Ectodermal cell (in vitro differentiated cells): ENCODE results near the gene SMIM41.

ENCODE experiments used
- H3K27ac ChIP-seq: 2 replicates; pipeline ENCODE4 v1.7.0; 2013; ENCODE audit warnings: mild to moderate bottlenecking, low read depth, low read length; ENCODE audit not compliant: insufficient read depth, poor library complexity, severe bottlenecking
- H3K27me3 ChIP-seq: 2 replicates; pipeline ENCODE4 v1.7.0; 2013; ENCODE audit warnings: mild to moderate bottlenecking, low read length; ENCODE audit not compliant: insufficient read depth, control insufficient read depth, poor library complexity, severe bottlenecking
- H3K36me3 ChIP-seq: one replicate; pipeline ENCODE4 v1.7.0; 2013; ENCODE audit warnings: low read length; ENCODE audit not compliant: control insufficient read depth, insufficient read depth
- H3K4me1 ChIP-seq: one replicate; pipeline ENCODE4 v1.7.0; 2013; ENCODE audit warnings: low read length; ENCODE audit not compliant: control insufficient read depth, insufficient read depth
- H3K4me3 ChIP-seq: 2 replicates; pipeline ENCODE4 v1.7.0; 2013; ENCODE audit warnings: low read depth, low read length, control low read depth; ENCODE audit not compliant: insufficient read depth
- H3K9me3 ChIP-seq: 2 replicates; pipeline ENCODE4 v1.7.0; 2013; ENCODE audit warnings: mild to moderate bottlenecking, low read length, moderate library complexity; ENCODE audit not compliant: control insufficient read depth
- WGBS, 2 experiments: methylation state at CpG; one replicate each; pipeline ENCODE4 v1.1.7; 2013; ENCODE audit warnings: missing lambda C conversion rate in 2 of 2; 5-methylcytosine and 5-hydroxymethylcytosine counted together

The SMIM41 gene

GRCh38 chr12:52086944-52087835 lies 7.7 kb downstream of the SMIM41 start:
- Histone ChIP-seq H3K9me3 (no peaks in the 10 kb centered on the region), H3K27ac (no peak overlapping the region), H3K4me3 (no peak overlapping the region), H3K36me3 (no peaks in the 10 kb centered on the region), H3K4me1 (peaks cover 5% of the 10 kb centered on the region), H3K27me3 (no peaks in the 10 kb centered on the region)
- 88 to 90% methylated on average over 22 of the region's 22 CpGs for WGBS, 2 experiments

DNA sequence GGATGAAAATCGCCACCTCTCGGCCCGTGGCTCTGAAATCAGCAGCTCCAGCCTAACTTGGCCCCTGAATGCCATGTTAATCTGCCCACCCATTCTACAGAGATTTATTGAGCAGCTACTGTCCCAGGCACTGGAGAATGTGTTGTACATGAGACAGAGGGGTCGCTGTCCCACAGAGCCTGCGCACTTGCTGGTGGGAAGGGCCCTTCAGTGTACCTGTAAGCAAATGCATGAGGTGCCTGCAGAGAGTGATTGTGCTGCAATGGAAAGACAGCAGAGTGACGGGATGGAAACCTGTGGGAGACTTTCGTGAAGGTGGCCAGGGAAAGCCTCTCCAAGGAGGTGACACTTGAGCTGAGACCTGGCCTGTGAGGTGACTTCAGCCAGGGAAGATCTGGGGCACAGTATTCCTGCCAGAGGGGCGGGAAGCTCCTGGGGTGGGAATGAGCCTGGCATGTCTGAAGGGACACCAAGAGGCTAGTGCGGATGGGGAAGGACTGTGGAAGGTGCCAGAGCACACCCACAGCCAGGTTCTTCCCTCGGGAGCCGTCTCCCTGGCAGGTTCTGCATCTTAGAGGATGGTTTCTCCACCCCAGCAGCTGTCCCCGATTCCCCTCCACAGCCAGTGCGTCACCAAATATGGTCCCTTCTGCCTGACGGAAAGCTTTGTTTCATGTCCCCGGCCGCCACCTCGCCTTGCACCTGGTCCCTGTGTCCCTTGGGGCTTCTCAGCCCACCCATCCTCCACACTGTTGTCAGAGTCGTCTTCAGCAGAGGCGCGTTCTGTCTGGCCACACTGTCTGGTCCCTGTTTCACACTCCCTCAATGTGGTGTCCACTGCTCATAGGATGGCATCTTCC lies 8.7 kb downstream of the SMIM41 start:
- H3K9me3 ChIP-seq: no peaks in the 10 kb centered on the region
- no peaks in the 10 kb centered on the region for H3K27me3 ChIP-seq
- no peak overlapping the region for H3K4me3 ChIP-seq
- 88 to 89% methylated on average over 20 of the region's 20 CpGs for WGBS, 2 experiments
- H3K4me1 ChIP-seq: no peaks in the 10 kb centered on the region
- no peak overlapping the region for H3K27ac ChIP-seq
- H3K36me3 ChIP-seq: no peaks in the 10 kb centered on the region

GRCh38 chr12:52089491-52089890 lies 10.0 kb downstream of the SMIM41 start:
- Histone ChIP-seq H3K27ac (no peak overlapping the region), H3K9me3 (no peaks in the 10 kb centered on the region), H3K36me3 (no peaks in the 10 kb centered on the region), H3K4me1 (no peaks in the 10 kb centered on the region), H3K4me3 (no peak overlapping the region), H3K27me3 (no peaks in the 10 kb centered on the region)
- WGBS, 2 experiments: 92 to 93% methylated on average over 11 of the region's 11 CpGs

- Histone ChIP-seq H3K4me1 (no peaks in the 10 kb centered on the region), H3K9me3 (no peaks in the 10 kb centered on the region), H3K27me3 (no peaks in the 10 kb centered on the region), H3K36me3 (no peaks in the 10 kb centered on the region), H3K27ac (no peak overlapping the region), H3K4me3 (no peak overlapping the region)
- WGBS, 2 experiments: 89 to 91% methylated on average over 10 of the region's 10 CpGs
These were observed 10.8 kb downstream of the SMIM41 start for GRCh38 chr12:52090291-52090690.

GRCh38 chr12:52091061-52091460 lies 11.6 kb downstream of the SMIM41 start:
- WGBS, 2 experiments: 20 to 29% methylated on average over 3 of the region's 3 CpGs
- H3K9me3 ChIP-seq: no peaks in the 10 kb centered on the region
- no peak overlapping the region for H3K27ac ChIP-seq
- no peaks in the 10 kb centered on the region for H3K4me1 ChIP-seq
- no peak overlapping the region for H3K4me3 ChIP-seq
- H3K36me3 ChIP-seq: no peaks in the 10 kb centered on the region
- no peaks in the 10 kb centered on the region for H3K27me3 ChIP-seq

- no peaks in the 10 kb centered on the region for H3K27me3 ChIP-seq
- 93 to 95% methylated on average over 8 of the region's 8 CpGs for WGBS, 2 experiments
- no peaks in the 10 kb centered on the region for H3K9me3 ChIP-seq
- H3K36me3 ChIP-seq: no peaks in the 10 kb centered on the region
- no peak overlapping the region for H3K4me3 ChIP-seq
- H3K27ac ChIP-seq: no peak overlapping the region
- H3K4me1 ChIP-seq: no peaks in the 10 kb centered on the region
These were observed 12.4 kb downstream of the SMIM41 start for GRCh38 chr12:52091869-52092268.

GRCh38 chr12:52093346-52093745 lies 13.8 kb downstream of the SMIM41 start:
- Histone ChIP-seq H3K4me1 (no peaks in the 10 kb centered on the region), H3K4me3 (no peak overlapping the region), H3K36me3 (no peaks in the 10 kb centered on the region), H3K27ac (no peak overlapping the region), H3K9me3 (no peaks in the 10 kb centered on the region), H3K27me3 (no peaks in the 10 kb centered on the region)
- WGBS, 2 experiments: 89 to 91% methylated on average over 6 to 7 of the region's 7 CpGs

GRCh38 chr12:52096332-52097044 lies 17.0 kb downstream of the SMIM41 start:
- no peaks in the 10 kb centered on the region for H3K4me1 ChIP-seq
- H3K9me3 ChIP-seq: no peaks in the 10 kb centered on the region
- WGBS, 2 experiments: 95 to 96% methylated on average over 11 of the region's 15 CpGs
- H3K4me3 ChIP-seq: no peak overlapping the region
- no peak overlapping the region for H3K27ac ChIP-seq
- H3K27me3 ChIP-seq: peaks cover 5% of the 10 kb centered on the region
- H3K36me3 ChIP-seq: no peaks in the 10 kb centered on the region

DNA sequence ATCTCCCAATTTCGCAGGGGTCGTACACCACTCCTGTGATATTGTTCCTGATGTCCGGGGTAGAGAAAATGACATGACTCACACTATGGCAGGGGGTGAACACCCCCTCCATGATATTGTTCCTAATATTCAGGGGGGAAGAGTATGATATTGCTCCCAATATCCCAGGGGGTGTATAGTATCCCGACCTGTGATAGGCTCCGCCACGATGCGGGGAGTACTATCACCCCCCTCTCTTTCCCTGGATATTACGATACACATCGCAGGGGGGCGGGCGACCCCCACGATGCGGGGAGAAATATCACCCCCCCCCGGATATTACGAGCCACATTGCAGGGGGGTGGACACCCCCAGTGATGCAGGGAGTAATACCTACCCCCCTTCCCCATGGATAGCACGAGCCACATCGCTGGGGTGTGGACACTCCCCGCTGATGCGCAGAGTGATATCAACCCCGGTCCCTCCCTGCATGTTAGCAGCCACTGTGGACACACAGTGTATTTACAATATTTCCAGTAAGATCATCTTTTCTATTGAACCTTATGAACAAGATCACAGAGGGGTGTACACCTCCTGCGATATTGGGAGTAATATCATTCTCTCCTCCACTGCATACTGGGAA lies 17.7 kb downstream of the SMIM41 start:
- no peaks in the 10 kb centered on the region for H3K36me3 ChIP-seq
- WGBS, 2 experiments: 83 to 91% methylated on average over 18 to 21 of the region's 21 CpGs
- H3K27ac ChIP-seq: no peak overlapping the region
- H3K9me3 ChIP-seq: no peaks in the 10 kb centered on the region
- H3K4me1 ChIP-seq: no peaks in the 10 kb centered on the region
- H3K27me3 ChIP-seq: peaks cover 5% of the 10 kb centered on the region
- H3K4me3 ChIP-seq: no peak overlapping the region
